Breast epithelium (tissue), 3 donors: Measurements from ENCODE around the gene TNS1.

Source experiments
- POLR2AphosphoS5 ChIP-seq, 3 donors: sonication (generic); formaldehyde crosslinking; IDR thresholded peaks; one replicate each; pipeline ENCODE4 v1.6.1; 2017; ENCODE audit warnings: antibody characterized with exemption in 3 of 3
- TF ChIP-seq, protein P1 (sequence below), 3 donors: fragments of 450-650 bp; IDR thresholded peaks; one replicate each; pipeline ENCODE4 v1.5.1; 2016 to 2017; ENCODE audit warnings: antibody characterized with exemption in 3 of 3, mild to moderate bottlenecking in 3 of 3, moderate library complexity in 3 of 3

DNA sequence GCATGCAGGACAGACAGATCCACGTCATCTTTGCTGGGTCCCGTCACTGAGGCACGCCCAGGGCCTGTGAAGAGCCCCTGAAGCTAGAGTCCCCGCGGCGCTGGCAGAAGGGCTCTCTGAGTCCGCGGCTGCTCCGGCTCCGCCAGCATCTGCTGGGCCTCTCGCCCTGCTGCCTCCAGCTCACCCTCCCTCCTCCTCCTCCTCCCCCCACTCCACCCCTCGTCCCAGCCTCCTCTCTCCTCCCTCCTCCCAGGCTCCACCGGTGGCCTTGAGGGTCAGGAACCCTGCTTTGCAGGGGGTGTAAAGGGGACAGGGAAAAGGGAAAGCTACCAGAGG lies at the start of gene TNS1:
- TF ChIP-seq, protein P1, sequence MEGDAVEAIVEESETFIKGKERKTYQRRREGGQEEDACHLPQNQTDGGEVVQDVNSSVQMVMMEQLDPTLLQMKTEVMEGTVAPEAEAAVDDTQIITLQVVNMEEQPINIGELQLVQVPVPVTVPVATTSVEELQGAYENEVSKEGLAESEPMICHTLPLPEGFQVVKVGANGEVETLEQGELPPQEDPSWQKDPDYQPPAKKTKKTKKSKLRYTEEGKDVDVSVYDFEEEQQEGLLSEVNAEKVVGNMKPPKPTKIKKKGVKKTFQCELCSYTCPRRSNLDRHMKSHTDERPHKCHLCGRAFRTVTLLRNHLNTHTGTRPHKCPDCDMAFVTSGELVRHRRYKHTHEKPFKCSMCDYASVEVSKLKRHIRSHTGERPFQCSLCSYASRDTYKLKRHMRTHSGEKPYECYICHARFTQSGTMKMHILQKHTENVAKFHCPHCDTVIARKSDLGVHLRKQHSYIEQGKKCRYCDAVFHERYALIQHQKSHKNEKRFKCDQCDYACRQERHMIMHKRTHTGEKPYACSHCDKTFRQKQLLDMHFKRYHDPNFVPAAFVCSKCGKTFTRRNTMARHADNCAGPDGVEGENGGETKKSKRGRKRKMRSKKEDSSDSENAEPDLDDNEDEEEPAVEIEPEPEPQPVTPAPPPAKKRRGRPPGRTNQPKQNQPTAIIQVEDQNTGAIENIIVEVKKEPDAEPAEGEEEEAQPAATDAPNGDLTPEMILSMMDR (IDR thresholded peaks at IDR 0.05): no peak
- no peak for TF ChIP-seq POLR2AphosphoS5 (IDR thresholded peaks at IDR 0.05)
